K562 (cell line): ENCODE measurements around the gene IGSF21. TPM values are rescaled to one million over a fixed set of nuclear protein-coding genes. Genes with fewer than 3 reads are reported as not detected.

ENCODE experiments used
- ATAC-seq: fragments of 200-7000 bp; cut with Tn5 transposase; 3 replicates; pipeline ENCODE4 v1.9.1; 2020; ENCODE audit warnings: moderate library complexity
- BruUV-seq: library from RNA; stranded (reverse); fragments of 400-500 nt; replicated peaks from 2 replicates; lab custom pipeline; 2021; lab: Mats Ljungman, UMichigan
- CTCF ChIA-PET: fragments of 300-600 bp; formaldehyde crosslinking; extraction: SDS; loops from one replicate; lab custom pipeline; 2021; ENCODE audit warnings: low intra/inter-chr PET ratio; lab: Yijun Ruan, JAX
- POLR2A ChIA-PET: fragments of 300-600, 350-650 bp; sonication (Branson Sonifier 250); formaldehyde crosslinking; extraction: SDS; loops from one replicate; lab custom pipeline; 2021; ENCODE audit warnings: antibody characterized with exemption, inconsistent platforms; lab: Yijun Ruan, JAX
- DNase-seq, 4 experiments: peaks; one replicate each; pipeline versions ENCODE4 v3.0.0 to v3.0.0-alpha.2; 2011 to 2018; ENCODE audit warnings: low spot score in 3 of 4, mixed read lengths in 3 of 4; ENCODE audit errors: extremely low read depth in 1 of 4
- FAIRE-seq: peaks from 2 replicates; lab custom pipeline; 2011; peaks lifted over from hg19 to GRCh38; lab: Jason Lieb, UNC
- H2AFZ ChIP-seq: 2 replicates; pipeline ENCODE4 v1.6.0; 2011; ENCODE audit warnings: low read depth, low read length, control low read depth, inconsistent platforms
- H3K27ac ChIP-seq: fragments of 200-600 bp; 3 replicates; pipeline ENCODE4 v1.8.0; 2011; ENCODE audit warnings: low read depth, mild to moderate bottlenecking, control low read depth, inconsistent platforms, low read length, moderate library complexity, mixed read lengths; ENCODE audit errors: extremely low read depth
- H3K27me3 ChIP-seq, 2 experiments: fragments of 300-600 bp in 1 of 2; 2 replicates in 1 of 2; 3 replicates in 1 of 2; pipeline versions ENCODE4 v1.6.0 to v1.8.0; 2011; ENCODE audit warnings: inconsistent platforms in 2 of 2, low read length in 2 of 2, mild to moderate bottlenecking in 1 of 2, mixed read lengths in 1 of 2, moderate library complexity in 1 of 2; ENCODE audit not compliant: control insufficient read depth in 2 of 2, insufficient read depth in 2 of 2
- H3K36me3 ChIP-seq: fragments of 300-600 bp; 3 replicates; pipeline ENCODE4 v1.8.0; 2011; ENCODE audit warnings: mild to moderate bottlenecking, low read length, inconsistent platforms; ENCODE audit not compliant: control insufficient read depth, insufficient read depth
- H3K4me1 ChIP-seq, 2 experiments: fragments of 200-600 bp in 1 of 2; replicated peaks in 1 of 2; 2 replicates in 1 of 2; 3 replicates in 1 of 2; pipeline versions ENCODE4 v1.5.1 to v1.8.0; 2011; ENCODE audit warnings: inconsistent platforms in 2 of 2, low read length in 2 of 2, mild to moderate bottlenecking in 1 of 2, mixed read lengths in 1 of 2, moderate library complexity in 1 of 2; ENCODE audit not compliant: control insufficient read depth in 2 of 2, insufficient read depth in 2 of 2
- H3K4me2 ChIP-seq: 2 replicates; pipeline ENCODE4 v1.6.1; 2011; ENCODE audit warnings: low read length, control low read depth, inconsistent platforms, mixed read lengths; ENCODE audit not compliant: insufficient read depth
- H3K4me3 ChIP-seq: fragments of 200-600 bp; sonication (generic), shearing (Covaris generic); 2 replicates; pipeline ENCODE4 v1.5.1; 2016; ENCODE audit warnings: control low read depth, inconsistent platforms
- H3K79me2 ChIP-seq: fragments of 200-600 bp; 3 replicates; pipeline ENCODE4 v1.8.0; 2011; ENCODE audit warnings: low read length, inconsistent platforms; ENCODE audit not compliant: control insufficient read depth, insufficient read depth
- H3K9ac ChIP-seq, 2 experiments: 2 replicates each; pipeline versions ENCODE4 v1.6.0 to v1.6.1; 2011; ENCODE audit warnings: low read depth in 2 of 2, low read length in 2 of 2, control low read depth in 1 of 2, inconsistent platforms in 1 of 2, mild to moderate bottlenecking in 1 of 2, mixed read lengths in 1 of 2; ENCODE audit not compliant: insufficient read depth in 1 of 2
- H3K9me1 ChIP-seq: one replicate; pipeline ENCODE4 v1.6.0; 2011; ENCODE audit warnings: inconsistent platforms, mild to moderate bottlenecking, low read length, moderate library complexity; ENCODE audit not compliant: control insufficient read depth, insufficient read depth
- H3K9me3 ChIP-seq: replicated peaks from 2 replicates; pipeline ENCODE4 v1.5.1; 2011; ENCODE audit warnings: low read depth, low read length, inconsistent platforms; ENCODE audit not compliant: control insufficient read depth, insufficient read depth
- H4K20me1 ChIP-seq: replicated peaks from 2 replicates; pipeline ENCODE4 v1.6.1; 2011; ENCODE audit warnings: low read length, inconsistent platforms, mixed read lengths; ENCODE audit not compliant: control insufficient read depth, insufficient read depth
- ARID3B ChIP-seq: fragments of 250-450 bp; sonication (Bioruptor Pico); IDR thresholded peaks from 2 replicates; pipeline ENCODE4 v1.4.0; 2020; ENCODE audit warnings: borderline replicate concordance
- ARNT ChIP-seq, 2 experiments: fragments of 450-650 bp; IDR thresholded peaks; 2 replicates each; pipeline ENCODE4 v1.6.1; 2016; ENCODE audit warnings: mild to moderate bottlenecking in 1 of 2
- CBX5 ChIP-seq: IDR thresholded peaks from 2 replicates; pipeline ENCODE4 v1.6.1; 2014; ENCODE audit warnings: low read depth, borderline replicate concordance
- CTCF ChIP-seq, 3 experiments: IDR thresholded peaks in 2 of 3; conservative IDR thresholded peaks in 1 of 3; 2 replicates each; pipeline ENCODE4 v1.5.1; 2011 to 2012; ENCODE audit warnings: low read length in 3 of 3, mild to moderate bottlenecking in 3 of 3, control low read depth in 2 of 3, improper control_type of control experiment in 1 of 3, inconsistent platforms in 1 of 3, low read depth in 1 of 3, mixed read lengths in 1 of 3, moderate library complexity in 1 of 3; ENCODE audit not compliant: insufficient read depth in 2 of 3
- CTCFL ChIP-seq: IDR thresholded peaks from 2 replicates; pipeline ENCODE4 v1.6.1; 2011; ENCODE audit warnings: borderline replicate concordance, low read depth, mild to moderate bottlenecking, moderate library complexity, low read length; ENCODE audit not compliant: insufficient read depth, poor library complexity, severe bottlenecking
- JUND ChIP-seq, 2 experiments: IDR thresholded peaks; 2 replicates in 1 of 2; 3 replicates in 1 of 2; pipeline ENCODE4 v1.6.1; 2011; ENCODE audit warnings: borderline replicate concordance in 2 of 2, low read depth in 2 of 2, low read length in 2 of 2, improper control_type of control experiment in 1 of 2, missing biosample characterization in 1 of 2, missing genetic modification characterization in 1 of 2, missing genetic modification reagents in 1 of 2
- NCOA1 ChIP-seq: fragments of 450-650 bp; IDR thresholded peaks from 2 replicates; pipeline ENCODE4 v1.6.1; 2016; ENCODE audit warnings: low read depth
- TARDBP ChIP-seq: fragments of 450-650 bp; IDR thresholded peaks from 2 replicates; pipeline ENCODE4 v1.6.1; 2016
- WGBS: fragments of 100-300 bp; shearing (Covaris generic); methylation state at CpG from one replicate; pipeline ENCODE4 v1.1.6; 2016; ENCODE audit warnings: low coverage, mixed read lengths; ENCODE audit not compliant: insufficient coverage; ENCODE audit errors: missing lambda C conversion rate; 5-methylcytosine and 5-hydroxymethylcytosine counted together
- in situ Hi-C: fragments of 300-500 bp; cut with MboI; formaldehyde crosslinking; loops from 4 replicates; pipeline ENCODE4 v1.15.0; 2018; ENCODE audit warnings: inconsistent platforms, mixed read lengths
- intact Hi-C: fragments of 100-400 bp; cut with micrococcal nuclease; formaldehyde crosslinking; loops from 2 replicates; pipeline ENCODE4 v1.14.2; 2022
- polyA plus RNA-seq, 8 experiments: library from polyadenylated mRNA; depleted of rRNA in 4 of 8; stranded (reverse) in 5 of 8; unstranded in 3 of 8; fragments of >200 nt; fragmentation: Nextera tagmentation in 2 of 8; fragmentation: Illumina TruSeq in 1 of 8; extraction: Ambion mirVana in 2 of 8; extraction: Trizol in 1 of 8; gene quantifications; 2 replicates each; pipeline versions ENCODE4 v1.2.1 to v1.2.3, GENCODE V29; 2011 to 2014; ENCODE audit warnings: inconsistent platforms in 1 of 8, missing spikeins in 1 of 8
- total RNA-seq, 7 experiments: library from RNA; depleted of rRNA in 6 of 7; stranded (reverse); fragments of >200 nt in 6 of 7; fragmentation: Illumina TruSeq in 2 of 7; extraction: Trizol in 2 of 7; gene quantifications; 2 replicates each; pipeline versions ENCODE4 v1.2.1 to v1.2.3, GENCODE V29; 2011 to 2021; ENCODE audit warnings: low replicate concordance in 1 of 7

IGSF21 gene
- total and polyA plus RNA-seq, 9 of the 15 experiments (the other 6 are each of a cell fraction or from before 2014, with no cell fraction given): not detected

GRCh38 chr1:18234790-18235242, 127.2 kb downstream of the IGSF21 start (continued):
- TF ChIP-seq CTCFL: peak; percentile 41
- TF ChIP-seq JUND (IDR thresholded peaks at IDR 0.05; ENCODE audit: borderline replicate concordance, low read depth, low read length): 0 out of 2 replicates have a peak, but pooled peaks have one; percentile 29
- TF ChIP-seq JUND (tag; IDR thresholded peaks at IDR 0.05; ENCODE audit: borderline replicate concordance, low read depth, low read length): no peak
- TF ChIP-seq CTCF (IDR thresholded peaks at IDR 0.05 in 2 of 3, conservative IDR thresholded peaks at IDR 0.05 in 1 of 3; ENCODE audit: insufficient read depth in 2 of 3, low read depth in 1 of 3, low read length in 3 of 3): peak; percentile 87 to 96 (median 90)

GRCh38 chr1:18237371-18237770, 129.8 kb downstream of the IGSF21 start:
- Histone ChIP-seq H4K20me1 (no peaks in the 10 kb centered on the region), H3K4me3 (no peak overlapping the region), H3K9me3 (0 out of 2 replicates have a peak, but pooled peaks cover 3% of the 10 kb centered on the region), H3K9ac (no peak overlapping the region), H3K4me2 (no peak overlapping the region), H2AFZ (no peak overlapping the region), H3K36me3 (no peaks in the 10 kb centered on the region), H3K79me2 (no peaks in the 10 kb centered on the region), H3K27ac (no peak overlapping the region), H3K9me1 (no peaks in the 10 kb centered on the region), H3K27me3 (no peaks in the 10 kb centered on the region), H3K4me1 (no peaks in the 10 kb centered on the region; a peak in 2 of 5 replicates)
- 2% methylated on average over 9 of the region's 9 CpGs for WGBS
- no peak for FAIRE-seq
- BruUV-seq: no TSS peak
- no peak for ATAC-seq
- intact Hi-C loops (no loop called here), in situ Hi-C loops (no loop called here)
- DNase-seq: no peak
- ChIA-PET POLR2A (interaction anchor here (0.5 kb wide), 1 partner anchor 344 kb away, joined by 3 read pairs; no protein-coding TSS in a partner anchor), CTCF (no interaction called here)
- TF ChIP-seq ARID3B (no peak), TARDBP (no peak), CBX5 (no peak), NCOA1 (no peak), ARNT (IDR thresholded peaks at IDR 0.05) (no peak)
